HG03060 (cell line): ENCODE results near the gene PYGO2.
"Not testable (repeated sequence)": the region's sequence is repeated elsewhere in the genome, so short reads cannot be mapped to it uniquely, and the experiment has no call there.

Experiments
- ATAC-seq: cut with Tn5 transposase; IDR thresholded peaks from one replicate; pipeline ENCODE4 v1.9.1; 2021; ENCODE audit warnings: low read depth, moderate number of reproducible peaks; ENCODE audit not compliant: unreplicated experiment

PYGO2 gene

GRCh38 chr1:155000726-155001424 is 39.3 kb upstream of the PYGO2 start:
- no peak for ATAC-seq

GRCh38 chr1:155000411-155000725 is 38.8 kb upstream of the PYGO2 start:
- ATAC-seq: no peak

DNA sequence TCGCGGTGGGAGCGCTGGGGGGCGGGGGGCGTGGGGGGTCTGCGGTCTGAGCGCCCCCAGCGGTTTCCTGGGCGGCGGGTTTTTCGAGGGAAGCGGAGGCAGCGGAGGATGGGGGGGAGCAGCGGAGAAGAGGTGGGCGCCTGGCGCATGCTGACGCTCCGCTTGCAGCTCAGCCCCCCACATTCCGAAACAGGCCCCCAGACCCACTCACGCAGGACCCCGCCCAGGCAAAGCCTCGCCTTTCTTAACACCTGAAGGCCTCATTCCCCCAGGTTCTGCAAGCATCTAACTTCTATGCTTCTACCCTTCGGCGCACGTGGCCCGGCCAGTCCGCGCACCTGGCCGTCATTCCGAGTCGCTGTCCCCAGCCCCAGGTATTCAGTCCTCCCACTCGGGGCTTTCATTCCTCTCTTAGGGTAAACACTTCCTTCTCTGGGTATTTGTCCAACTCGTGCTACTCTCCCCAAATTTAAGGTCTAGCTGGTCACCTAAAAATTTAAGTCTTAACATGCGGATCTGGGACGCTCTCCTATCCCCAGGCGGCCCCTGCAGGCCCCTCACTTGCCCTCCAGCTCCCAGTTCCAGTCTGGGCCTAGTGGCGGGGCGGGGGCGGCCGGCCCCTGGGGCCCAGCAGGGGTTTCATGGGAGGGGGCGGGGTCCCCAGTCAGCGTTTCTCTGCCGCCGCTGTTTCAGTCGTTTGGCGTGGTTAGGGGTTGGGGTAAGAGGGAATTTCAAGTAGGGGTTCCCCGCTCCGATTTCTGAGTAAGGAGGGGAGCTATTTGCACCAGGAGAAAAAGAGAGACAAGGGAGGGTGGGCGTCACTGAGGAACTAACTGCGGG is 38.2 kb upstream of the PYGO2 start:
- ATAC-seq: no peak

DNA sequence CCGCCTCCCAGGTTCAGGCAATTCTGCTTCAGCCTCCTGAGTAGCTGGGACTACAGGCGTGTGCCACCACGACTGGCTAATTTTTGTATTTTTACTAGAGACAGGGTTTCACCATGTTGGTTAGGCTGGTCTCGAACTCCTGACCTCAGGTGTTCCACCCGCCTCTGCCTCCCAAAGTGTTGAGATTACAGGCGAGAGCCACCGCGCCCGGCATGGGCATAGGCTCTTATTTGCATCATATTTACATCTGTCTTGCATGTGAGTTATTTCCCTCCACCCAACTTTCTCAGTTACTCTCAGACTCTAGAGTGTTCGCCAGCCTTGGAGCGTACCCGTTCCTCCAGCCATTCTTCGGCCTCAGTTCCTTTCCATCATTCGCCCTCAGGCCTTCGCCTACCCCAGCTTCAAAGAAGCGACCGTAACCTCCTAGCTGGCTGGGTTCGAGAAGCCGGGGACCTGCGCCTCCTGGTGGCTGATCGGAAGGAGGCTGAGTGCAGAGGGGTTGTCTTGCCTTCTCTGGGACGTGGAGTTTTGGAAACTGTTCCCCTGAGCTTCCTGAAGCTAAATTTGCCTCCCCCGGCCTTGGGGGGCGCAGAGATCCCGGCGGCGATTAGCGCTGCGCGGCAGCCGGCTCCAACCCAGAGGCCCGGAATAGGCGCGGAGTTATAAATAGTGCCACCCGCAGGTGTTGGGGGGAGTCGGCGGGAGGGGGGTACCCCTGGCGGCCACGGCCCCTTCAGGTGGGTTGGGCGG is 37.4 kb upstream of the PYGO2 start:
- ATAC-seq: no peak

- ATAC-seq: no peak
These were observed 36.7 kb upstream of the PYGO2 start for GRCh38 chr1:154998201-154998780.

- no peak for ATAC-seq
These were observed 35.6 kb upstream of the PYGO2 start for GRCh38 chr1:154996966-154997701.

- ATAC-seq: not testable (repeated sequence)
These were observed 33.9 kb upstream of the PYGO2 start for GRCh38 chr1:154995301-154995983.

DNA sequence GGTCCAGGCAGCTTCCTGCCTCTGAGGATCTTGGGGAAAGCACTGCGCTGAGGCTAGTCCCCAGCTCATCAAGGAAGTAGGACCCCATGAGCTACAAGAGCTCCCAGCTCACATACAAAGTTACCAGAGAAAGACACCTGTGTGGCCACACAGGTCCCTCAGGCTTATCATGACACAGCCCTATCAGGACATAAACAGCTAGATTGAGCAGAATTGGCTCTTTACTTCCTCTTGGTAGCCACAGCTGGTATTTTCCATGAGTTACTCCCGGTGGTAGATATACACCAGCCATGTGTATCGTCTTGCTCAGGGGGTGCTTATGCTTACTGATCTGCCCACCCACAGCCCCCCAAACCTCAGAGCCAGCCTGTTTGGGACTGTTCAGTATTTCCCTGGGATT is 33.0 kb upstream of the PYGO2 start:
- no peak for ATAC-seq

DNA sequence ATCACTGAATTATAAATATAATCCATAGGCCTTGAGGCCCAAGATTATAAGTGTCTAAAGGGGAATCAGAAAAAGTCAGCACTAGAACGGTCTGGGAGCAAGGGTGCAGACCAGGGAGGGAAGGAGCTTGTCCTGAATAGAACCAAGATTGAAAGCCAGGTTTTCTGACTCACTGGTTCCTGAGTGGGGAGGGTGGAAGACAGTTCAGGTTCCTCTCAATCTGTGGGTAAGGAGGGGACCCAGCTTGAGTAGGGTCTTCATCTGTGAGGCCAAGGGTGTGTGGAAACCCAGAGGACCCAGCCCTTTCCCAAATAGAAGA is 32.6 kb upstream of the PYGO2 start:
- no peak for ATAC-seq

DNA sequence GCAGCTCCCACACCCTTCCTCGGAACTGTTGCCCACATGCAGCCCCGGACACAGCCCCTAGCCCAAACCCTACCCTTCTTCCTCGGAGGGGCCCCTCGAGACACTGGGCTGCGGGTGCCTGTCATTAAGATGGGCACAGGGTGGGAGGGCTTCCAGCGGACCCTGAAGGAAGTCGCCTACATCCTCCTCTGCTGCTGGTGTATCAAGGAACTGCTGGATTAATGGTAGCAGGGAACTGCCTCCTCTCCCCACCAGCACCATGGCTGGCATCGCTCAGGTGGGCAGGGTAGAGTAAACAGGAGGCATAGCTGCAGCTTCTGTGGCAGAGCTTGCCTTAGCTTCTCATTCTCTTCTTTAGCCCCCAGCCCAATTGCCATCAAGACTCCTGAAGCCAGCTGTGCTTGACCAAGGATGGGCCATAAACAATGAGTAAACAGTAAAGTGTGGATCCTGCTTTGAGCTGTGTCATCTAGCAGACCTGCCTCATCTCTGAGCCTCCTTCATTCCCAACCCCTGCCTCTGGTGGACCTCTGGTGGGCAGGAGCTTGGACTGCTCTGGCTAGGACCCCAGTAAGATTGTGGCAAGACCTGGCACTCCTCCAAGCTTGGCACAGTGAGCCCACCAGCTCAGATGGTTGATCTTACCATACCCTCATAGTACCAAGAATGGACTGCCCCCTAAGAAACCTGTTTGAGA is 32.1 kb upstream of the PYGO2 start, which contains the start of gene LENEP:
Gene LENEP, plus strand, starts transcription at position 15 of the 697 bp plus-strand sequence. Its CDS starts 22 bp downstream, at position 37.
- ATAC-seq: no peak

DNA sequence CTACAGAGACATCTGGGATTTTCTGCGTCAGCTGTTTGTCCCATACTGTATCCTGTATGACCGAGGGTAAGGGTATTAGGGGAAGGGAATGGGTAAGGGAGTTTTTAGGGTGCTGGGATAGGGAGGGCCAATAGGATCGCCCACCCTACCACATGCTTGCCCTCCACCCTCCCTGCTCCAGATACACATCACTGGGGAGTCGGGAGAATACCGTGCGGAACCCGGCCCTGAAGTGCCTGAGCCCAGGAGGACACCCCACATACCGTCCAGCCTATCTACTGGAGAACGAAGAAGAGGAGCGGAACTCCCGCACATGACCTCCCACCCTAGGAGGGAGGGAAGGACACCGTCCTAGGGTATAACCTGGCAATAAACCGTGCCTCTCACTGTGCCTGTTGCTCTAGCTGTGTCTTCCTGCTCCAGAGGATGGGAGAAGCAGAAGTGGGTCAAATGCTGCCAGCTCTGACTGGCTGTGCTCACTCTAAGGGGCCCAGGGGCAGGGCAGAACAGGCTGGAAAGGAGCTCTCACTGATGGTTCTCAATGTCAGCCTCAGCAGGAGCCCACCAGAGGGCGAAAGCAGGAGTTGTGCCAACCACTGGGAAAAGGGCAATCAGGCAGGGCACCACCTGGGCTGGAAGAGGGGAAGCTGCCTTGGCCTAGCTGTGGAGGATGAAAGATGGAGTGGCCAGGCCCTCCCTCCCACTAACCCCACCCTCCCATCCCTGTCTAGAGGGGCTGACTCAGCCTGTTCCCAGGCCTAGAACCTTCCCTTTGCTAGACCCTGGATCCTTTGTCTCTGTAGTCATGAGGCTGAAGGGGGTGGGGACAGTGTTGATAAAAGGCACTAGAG is 31.4 kb upstream of the PYGO2 start:
- no peak for ATAC-seq

DNA sequence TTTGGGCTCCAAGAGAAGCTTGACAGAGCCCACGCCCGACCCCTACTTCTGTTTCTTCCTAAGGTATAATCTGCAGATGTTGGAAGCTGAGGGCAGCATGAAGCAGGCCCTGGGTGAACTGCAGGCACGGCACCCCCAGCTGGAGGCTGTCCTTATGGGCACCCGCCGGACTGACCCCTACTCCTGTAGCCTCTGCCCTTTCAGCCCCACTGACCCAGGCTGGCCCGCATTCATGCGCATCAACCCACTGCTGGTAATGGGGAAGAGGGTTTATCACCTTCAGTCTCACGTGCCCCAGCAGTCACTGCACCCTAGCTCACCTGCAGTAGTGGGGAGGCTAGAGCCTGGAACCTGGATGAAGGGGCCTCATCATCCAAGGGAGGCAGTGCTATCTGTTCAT is 28.7 kb upstream of the PYGO2 start:
- ATAC-seq: no peak

DNA sequence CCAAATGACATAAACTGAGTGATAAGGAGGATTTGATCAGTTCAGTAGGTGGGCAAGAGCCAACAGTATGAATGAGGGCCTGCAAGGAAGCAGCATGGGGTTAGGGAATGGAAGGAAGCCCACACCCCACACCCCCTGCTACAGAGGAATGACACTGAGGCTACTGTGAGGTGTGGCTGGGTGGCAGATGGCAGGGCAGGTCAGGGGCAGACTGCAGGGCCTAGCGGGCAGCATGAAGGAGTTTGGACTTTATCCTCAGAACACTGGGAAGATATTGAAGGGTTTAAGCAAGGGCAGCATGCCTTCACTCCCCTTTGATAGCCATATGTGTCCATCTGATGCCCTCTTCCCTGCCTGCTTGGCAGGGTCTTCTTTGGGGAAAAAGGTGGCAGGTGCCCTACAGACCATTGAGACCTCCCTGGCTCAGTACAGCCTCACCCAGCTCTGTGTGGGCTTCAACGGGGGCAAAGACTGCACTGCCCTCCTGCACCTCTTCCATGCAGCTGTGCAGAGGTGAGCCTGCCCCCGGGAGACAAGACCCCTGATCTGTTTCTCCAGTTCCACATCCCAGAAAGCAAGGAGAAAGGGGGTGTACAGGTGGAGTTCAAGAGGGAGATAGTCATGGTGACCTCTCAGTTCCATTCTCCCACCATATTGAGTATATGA is 27.7 kb upstream of the PYGO2 start:
- ATAC-seq: no peak

DNA sequence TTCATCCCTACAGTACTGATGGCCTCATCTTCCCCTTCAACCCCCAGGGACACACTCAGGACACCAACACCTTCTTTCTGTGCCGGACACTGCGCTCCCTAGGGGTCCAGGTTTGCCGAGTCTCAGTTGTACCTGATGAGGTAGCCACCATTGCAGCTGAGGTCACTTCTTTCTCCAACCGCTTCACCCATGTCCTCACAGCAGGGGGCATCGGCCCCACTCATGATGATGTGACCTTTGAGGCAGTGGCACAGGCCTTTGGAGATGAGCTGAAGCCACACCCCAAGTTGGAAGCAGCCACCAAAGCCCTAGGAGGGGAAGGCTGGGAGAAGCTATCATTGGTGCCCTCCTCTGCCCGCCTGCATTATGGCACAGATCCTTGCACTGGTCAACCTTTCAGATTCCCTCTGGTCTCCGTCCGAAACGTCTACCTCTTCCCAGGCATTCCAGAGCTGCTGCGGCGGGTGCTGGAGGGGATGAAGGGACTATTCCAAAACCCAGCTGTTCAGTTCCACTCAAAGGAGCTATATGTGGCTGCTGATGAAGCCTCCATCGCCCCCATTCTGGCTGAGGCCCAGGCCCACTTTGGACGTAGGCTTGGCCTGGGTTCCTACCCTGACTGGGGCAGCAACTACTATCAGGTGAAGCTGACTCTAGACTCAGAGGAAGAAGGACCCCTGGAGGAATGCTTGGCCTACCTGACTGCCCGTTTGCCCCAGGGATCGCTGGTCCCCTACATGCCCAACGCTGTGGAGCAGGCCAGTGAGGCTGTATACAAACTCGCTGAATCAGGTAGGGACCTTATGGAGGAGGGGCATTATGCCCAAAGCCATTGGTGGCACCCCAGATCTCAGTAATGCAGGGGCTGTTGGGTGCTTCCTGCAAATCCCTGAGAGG is 26.7 kb upstream of the PYGO2 start:
- no peak for ATAC-seq

GRCh38 chr1:154987326-154987725 is 25.7 kb upstream of the PYGO2 start:
- ATAC-seq: no peak

DNA sequence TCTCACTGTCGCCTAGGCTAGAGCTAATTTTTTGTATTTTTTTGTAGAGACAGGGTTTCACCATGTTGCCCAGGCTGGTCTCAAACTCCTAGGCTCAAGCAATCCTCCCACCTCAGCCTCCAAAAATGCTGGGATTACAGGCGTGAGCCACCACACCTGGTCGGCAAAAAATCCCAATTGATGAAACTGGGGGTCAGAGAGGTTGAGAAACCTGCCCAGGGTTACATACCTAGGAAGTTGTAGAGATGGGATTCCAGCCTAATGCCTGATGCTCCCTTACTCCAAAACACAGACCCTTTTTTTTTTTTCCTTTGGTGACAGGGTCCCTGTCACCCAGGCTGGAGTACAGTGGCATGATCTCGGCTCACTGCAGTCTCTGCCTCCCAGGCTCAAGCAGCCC is 25.2 kb upstream of the PYGO2 start:
- ATAC-seq: not testable (repeated sequence)
